GM19351 (cell line): Measurements from ENCODE around the gene MYCT1.
"Not testable (repeated sequence)": the region's sequence is repeated elsewhere in the genome, so short reads cannot be mapped to it uniquely, and the experiment has no call there.

Source experiments
- ATAC-seq: cut with Tn5 transposase; IDR thresholded peaks from one replicate; pipeline ENCODE4 v1.9.1; 2021; ENCODE audit warnings: mild to moderate bottlenecking, moderate library complexity; ENCODE audit not compliant: unreplicated experiment

Gene MYCT1, protein sequence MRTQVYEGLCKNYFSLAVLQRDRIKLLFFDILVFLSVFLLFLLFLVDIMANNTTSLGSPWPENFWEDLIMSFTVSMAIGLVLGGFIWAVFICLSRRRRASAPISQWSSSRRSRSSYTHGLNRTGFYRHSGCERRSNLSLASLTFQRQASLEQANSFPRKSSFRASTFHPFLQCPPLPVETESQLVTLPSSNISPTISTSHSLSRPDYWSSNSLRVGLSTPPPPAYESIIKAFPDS

GRCh38 chr6:152697634-152698033, at the start of gene MYCT1:
MYCT1 (plus strand) TSS chr6:152697897; CDS start chr6:152697903, 6 bp downstream.
- no peak for ATAC-seq

DNA sequence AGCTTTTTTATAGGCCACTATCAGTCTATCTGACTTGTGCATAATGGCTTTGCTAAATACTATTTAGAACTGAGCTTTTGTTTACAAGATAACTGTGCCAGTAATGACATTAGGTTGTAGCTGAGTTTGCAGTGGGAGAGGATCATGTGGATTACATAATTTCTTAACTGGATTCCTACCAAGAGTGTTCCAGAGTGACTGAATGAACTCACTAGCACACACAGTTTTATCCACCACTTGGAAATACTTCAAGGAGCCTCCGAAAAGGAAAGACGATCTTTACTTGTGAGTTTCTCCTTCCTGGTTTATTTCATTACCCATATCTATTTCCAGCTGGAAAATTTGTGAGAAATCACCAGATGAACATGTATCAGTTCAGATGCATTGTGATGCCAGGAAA, 49.6 kb upstream of the MYCT1 start:
- ATAC-seq = no peak

- ATAC-seq = no peak
Measured at GRCh38 chr6:152651986-152652385, 45.7 kb upstream of the MYCT1 start.

GRCh38 chr6:152661776-152662175, 35.9 kb upstream of the MYCT1 start:
- no peak for ATAC-seq

DNA sequence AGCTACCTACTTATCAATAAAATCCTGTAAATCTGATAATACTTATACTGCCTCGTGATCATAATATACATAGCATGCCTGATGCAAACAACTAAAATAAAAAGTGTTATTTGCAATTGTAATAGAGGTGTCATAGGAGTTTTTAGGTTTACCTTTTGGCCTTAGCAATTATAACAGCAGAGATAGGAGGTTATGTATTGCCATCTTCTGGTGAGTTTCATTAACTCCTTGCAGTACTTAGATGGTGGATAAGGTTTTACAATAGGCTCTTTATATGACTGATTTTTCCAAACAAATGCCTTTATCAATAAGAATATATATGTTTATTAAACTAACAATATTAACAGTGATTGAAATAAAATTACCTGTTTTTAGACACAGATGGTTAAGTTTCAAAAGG, 27.8 kb upstream of the MYCT1 start:
- peak; percentile 82 for ATAC-seq

DNA sequence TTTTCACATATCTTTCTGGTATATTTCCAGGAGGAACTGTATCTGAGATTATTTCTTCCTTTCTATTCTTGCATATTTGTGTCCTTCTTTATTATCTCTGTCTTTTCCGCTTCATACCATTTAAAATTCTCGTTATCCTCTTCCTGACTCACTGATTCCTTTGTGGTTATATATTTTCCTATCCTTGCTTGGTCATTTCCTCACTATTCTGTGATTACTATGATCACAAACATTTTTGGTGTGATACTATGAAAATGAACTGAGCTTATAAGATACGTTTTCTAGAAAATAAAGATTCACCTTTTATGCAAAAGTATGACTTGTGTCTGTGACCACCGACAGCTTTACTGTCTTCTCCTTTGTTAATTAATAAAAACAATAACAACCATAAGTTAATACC, 26.5 kb upstream of the MYCT1 start:
- ATAC-seq = no peak

GRCh38 chr6:152673236-152673635, 24.5 kb upstream of the MYCT1 start:
- ATAC-seq = no peak

DNA sequence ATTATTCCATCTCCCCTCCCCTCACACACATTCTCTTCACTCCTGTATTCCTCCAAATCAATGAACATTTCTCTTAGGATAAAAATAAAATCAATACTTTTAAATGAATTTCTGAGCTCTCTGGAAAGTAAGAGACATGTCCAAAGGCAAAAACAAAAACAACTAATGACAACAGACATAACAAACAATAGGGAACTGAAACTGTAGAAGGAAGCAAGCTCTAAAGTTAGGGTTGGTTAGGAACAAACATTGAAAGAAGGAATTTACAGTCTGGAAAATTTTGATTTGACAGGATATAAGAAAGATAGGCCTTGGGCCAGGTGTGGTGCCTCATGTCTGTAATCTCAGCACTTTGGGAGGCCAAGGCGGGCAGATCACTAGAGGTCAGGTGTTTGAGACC, 17.5 kb upstream of the MYCT1 start:
- ATAC-seq = no peak

DNA sequence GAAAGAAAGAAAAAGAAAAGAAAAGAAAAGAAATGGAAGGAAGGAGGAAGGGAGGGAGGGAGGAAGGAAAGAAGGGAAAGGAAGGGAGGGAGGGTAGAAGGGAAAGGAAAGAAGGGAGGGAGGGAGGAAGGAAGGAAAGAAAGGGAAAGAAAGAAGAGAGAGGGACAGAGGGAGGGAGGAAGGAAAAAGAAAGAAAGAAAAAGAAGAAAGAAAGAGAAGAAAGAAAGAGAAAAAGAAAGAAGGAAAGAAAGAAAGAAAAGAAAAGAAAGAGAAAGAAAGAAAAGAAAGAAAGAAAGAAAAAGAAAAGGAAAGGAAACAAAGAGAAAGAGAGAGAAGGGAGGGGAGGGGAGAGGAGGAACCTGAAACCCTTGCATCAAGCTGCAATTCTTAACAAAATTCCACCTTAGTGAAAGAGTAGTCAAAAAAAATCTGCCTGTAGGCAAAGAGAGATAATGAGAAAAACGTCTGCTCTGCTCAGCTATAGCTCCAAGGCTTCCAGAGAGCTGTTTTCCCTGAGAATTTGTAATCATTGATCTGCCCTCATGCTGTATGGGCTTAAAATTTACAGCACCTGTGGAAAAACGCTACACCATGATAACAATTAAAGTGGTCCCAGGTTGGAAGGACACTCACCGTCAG, 16.7 kb upstream of the MYCT1 start:
- no peak for ATAC-seq

DNA sequence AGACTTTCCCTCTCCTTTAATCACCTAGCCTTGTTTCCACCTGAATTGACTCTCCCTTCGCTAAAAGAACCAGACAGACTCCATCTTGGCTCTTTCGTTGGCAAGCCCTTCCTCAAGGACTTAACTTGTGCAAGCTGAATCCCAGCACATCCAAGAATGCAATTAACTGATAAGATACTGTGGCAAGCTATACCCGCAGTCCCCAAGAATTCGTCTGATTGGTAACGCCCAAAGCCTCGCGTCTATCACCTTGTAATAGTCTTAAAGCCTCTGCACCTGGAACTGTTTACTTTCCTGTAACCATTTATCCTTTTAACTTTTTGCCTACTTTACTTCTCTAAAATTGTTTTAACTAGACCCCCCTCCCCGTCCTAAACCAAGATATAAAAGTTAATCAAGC, 15.6 kb upstream of the MYCT1 start:
- ATAC-seq = no peak

GRCh38 chr6:152682935-152683334, 14.8 kb upstream of the MYCT1 start:
- ATAC-seq = not testable (repeated sequence)

DNA sequence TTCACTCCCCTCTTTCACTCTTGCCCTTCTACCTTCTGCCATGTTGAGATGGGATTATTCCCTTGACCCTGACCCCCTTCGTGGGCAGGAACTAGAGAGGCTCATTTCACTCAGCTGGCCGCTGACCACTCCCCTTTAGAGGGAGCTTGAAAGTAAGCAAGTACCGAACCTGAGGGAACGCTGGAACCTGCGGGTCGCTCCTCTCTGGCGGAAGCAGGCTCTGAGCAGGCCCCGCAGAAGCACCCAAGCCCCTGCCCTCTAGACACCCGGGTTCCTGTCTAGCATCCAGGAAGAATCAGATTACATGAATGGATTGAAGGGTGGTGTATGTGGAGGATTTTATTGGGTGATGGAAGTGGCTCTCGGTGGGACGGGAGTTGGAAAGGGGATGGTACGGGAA, 11.9 kb upstream of the MYCT1 start:
- ATAC-seq = no peak

DNA sequence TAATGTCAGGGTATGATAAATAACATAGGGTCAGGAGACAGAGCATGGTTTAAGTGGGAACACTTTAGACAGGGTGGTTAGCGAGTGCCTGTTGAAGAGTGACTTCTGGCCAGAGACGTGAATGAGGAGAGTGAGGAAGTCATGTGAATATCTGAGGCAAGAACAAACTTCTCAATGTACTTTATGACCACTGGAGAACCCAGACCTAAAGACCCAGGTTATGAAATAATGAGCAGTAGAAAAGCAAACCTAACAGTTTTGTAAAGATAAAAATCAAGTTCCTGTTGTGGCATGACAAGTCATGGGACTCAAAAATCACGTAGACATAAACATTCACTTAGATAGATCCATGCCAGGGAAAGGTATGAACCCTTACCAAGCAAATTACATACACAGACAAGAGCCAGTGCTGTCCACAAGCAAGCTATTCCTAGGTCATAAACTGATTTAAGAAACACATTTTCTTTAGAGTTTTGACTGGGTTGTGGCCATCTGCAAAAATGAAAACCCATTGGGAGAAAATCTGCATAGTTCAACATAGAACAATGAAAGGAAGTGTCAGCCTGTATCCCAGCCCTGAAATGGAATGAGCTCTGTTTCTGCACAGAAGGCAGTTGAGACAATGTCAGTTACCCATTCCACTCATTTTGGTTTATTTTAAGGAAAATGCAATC, 2.2 kb upstream of the MYCT1 start:
- no peak for ATAC-seq

DNA sequence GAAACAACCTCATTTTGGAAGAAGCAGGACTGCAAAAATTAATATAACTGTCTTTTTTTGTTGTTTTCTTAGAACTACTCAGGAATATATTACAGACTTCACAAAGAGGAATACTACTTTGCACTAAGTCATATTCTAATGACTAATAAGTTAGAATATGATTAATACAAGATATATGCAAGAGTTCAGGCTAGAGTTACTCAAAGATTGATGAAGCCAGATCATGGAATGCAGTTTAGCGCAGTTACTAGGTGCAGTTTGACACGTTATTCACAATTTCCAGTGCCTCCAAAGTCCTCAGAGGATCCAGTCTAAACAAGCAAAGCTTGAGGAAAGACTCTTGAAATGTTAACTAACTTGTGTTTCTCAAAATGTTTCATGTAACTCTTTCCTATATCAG, 1.2 kb upstream of the MYCT1 start:
- no peak for ATAC-seq

DNA sequence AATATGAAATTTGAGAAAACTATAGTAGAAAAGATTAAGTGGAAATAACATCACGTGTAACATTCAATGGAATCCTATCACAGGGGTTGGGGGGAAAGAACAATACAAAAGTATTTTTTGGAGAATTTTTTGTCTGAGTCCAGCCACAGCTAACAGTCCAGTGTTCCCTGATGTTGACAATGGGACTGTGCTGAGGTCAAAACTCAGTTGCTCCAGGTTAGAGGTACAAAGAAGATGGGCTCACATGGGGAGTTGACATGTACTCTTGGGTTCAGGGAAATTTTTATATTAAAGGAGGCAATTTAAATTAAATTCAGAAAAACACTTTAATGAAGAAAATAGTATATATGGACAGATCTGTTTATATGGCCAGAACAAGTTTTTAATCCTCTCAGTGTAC, 995 bp downstream of the MYCT1 start:
- no peak for ATAC-seq

DNA sequence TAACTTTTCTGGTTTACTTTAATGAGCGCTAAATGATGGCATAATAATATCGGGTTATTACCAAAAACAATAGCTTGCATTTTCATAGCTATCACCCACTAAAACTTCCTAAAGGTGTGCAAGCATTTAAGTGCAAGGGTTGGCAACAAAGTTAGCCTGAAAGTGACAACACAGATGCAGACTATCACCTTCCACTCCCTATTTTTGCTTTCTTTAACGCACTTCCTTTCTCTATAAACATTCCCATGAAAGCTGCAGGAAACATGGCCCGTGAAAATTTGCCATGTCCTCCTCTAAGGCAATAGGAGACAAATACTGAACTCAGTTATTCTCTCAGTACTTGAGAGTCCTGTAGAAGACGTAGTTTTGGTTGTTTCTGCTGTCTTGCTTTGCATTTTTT, 2.7 kb downstream of the MYCT1 start:
- no peak for ATAC-seq

- ATAC-seq = no peak
Measured at GRCh38 chr6:152701081-152701862, 3.6 kb downstream of the MYCT1 start.

DNA sequence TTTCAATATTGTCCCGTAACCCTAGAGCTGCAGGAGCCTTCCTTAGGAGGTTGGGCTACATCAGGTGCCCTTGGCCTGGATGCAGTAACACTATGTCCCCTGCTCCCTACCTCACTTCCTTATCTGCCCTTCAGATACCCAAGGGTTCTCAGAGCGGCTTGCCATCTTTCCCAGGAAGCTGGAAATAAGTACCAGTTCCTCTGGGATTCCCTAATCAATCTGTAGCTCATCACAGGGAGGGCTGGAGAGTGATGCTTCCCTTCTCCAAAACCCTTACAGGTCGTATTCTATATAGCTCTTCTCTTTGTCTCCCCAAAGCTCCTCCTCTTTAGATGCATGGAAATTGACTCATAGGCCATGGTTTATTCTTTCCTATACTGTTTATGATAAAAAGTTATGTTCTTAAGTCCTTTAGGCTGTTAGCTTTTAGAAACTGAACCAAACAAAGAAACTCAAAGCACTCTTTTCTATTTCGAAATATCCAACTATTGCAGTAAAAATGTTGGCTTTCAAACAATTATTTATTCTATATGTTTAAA, 4.2 kb downstream of the MYCT1 start:
- ATAC-seq = no peak

DNA sequence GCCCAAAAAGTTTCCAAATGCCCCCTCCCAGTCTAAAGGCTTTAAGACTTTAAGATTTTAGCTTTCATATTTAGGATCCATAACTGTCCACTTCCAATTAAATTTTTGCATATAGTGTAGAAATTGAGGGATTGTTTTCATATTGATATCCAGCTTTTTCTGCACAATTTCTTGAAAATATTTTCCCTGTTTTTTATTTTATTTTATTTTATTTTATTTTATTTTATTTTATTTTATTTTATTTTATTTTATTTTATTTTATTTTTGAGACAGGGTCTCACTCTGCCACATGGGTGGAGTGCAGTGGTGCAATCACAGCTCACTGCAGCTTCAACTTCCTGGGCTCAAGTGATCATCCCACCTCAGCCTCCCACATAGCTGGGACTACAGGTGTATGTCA, 6.1 kb downstream of the MYCT1 start:
- not testable (repeated sequence) for ATAC-seq

- ATAC-seq = no peak
Measured at GRCh38 chr6:152705327-152705726, 7.6 kb downstream of the MYCT1 start.

GRCh38 chr6:152716322-152716721, 18.6 kb downstream of the MYCT1 start:
- ATAC-seq = no peak
